HCT116 (cell line): Measurements from ENCODE around the gene PRKCD. TPM values are rescaled to one million over a fixed set of nuclear protein-coding genes. Genes with fewer than 3 reads are reported as not detected.

ENCODE experiments used
- ATAC-seq: fragments of 200-7000 bp; cut with Tn5 transposase; 2 replicates; pipeline ENCODE4 v1.9.1; 2020; ENCODE audit warnings: mild to moderate bottlenecking, moderate library complexity
- BruUV-seq: library from RNA; stranded (reverse); fragments of 400-500 nt; replicated peaks from 2 replicates; lab custom pipeline; 2021; lab: Mats Ljungman, UMichigan
- CTCF ChIA-PET: fragments of 300-600 bp; sonication (Branson Sonifier 250); formaldehyde crosslinking; loops from one replicate; lab custom pipeline; 2021; ENCODE audit warnings: antibody characterized with exemption; lab: Charles Lee
- POLR2A ChIA-PET: fragments of 300-600, 350-600 bp; sonication (Branson Sonifier 250); formaldehyde crosslinking; loops from one replicate; lab custom pipeline; 2021; ENCODE audit warnings: antibody characterized with exemption; lab: Charles Lee
- RAD21 ChIA-PET, 2 experiments: fragments of 300-600 bp; sonication (Branson Sonifier 250); formaldehyde crosslinking; loops; one replicate each; lab custom pipeline; 2023; ENCODE audit warnings: low total read pairs in 2 of 2; ENCODE audit not compliant: uncharacterized antibody in 2 of 2, unreplicated experiment in 2 of 2, low non-redundant PET in 1 of 2; lab: Charles Lee
- DNase-seq: peaks from one replicate; pipeline ENCODE4 v3.0.0-alpha.2; 2010; ENCODE audit warnings: low read depth, low spot score
- H2AFZ ChIP-seq: fragments of 200-600 bp; shearing (Covaris generic), sonication (generic); 2 replicates; pipeline ENCODE4 v1.6.1; 2017; ENCODE audit warnings: low read depth, mixed run types, mixed read lengths, antibody characterized with exemption, low read length; ENCODE audit not compliant: poor library complexity, severe bottlenecking
- H3K27ac ChIP-seq: 2 replicates; pipeline ENCODE4 v1.5.1; 2012; ENCODE audit warnings: low read depth, low read length
- H3K27me3 ChIP-seq: fragments of 200-600 bp; sonication (generic); 2 replicates; pipeline ENCODE4 v1.6.1; 2016; ENCODE audit warnings: mixed run types, low read length, mixed read lengths; ENCODE audit not compliant: insufficient read depth
- H3K36me3 ChIP-seq, 2 experiments: fragments of 200-500 bp in 1 of 2; fragments of 200-600 bp in 1 of 2; sonication (Bioruptor generic) in 1 of 2; sonication (generic) in 1 of 2; 2 replicates each; pipeline versions ENCODE4 v1.5.1 to v1.6.1; 2014 to 2016; ENCODE audit warnings: low read length in 2 of 2, inconsistent platforms in 1 of 2, mixed read lengths in 1 of 2, mixed run types in 1 of 2; ENCODE audit not compliant: insufficient read depth in 2 of 2, control insufficient read depth in 1 of 2
- H3K4me1 ChIP-seq, 2 experiments: fragments of 200-600 bp in 1 of 2; sonication (generic) in 1 of 2; 2 replicates each; pipeline versions ENCODE4 v1.5.1 to v1.6.1; 2012 to 2017; ENCODE audit warnings: low read length in 2 of 2, inconsistent platforms in 1 of 2, mild to moderate bottlenecking in 1 of 2, mixed read lengths in 1 of 2, mixed run types in 1 of 2, moderate library complexity in 1 of 2; ENCODE audit not compliant: insufficient read depth in 2 of 2, control insufficient read depth in 1 of 2
- H3K4me2 ChIP-seq: fragments of 200-600 bp; sonication (generic); 2 replicates; pipeline ENCODE4 v1.6.1; 2017; ENCODE audit warnings: mixed run types, low read length, mixed read lengths
- H3K4me3 ChIP-seq, 2 experiments: fragments of 200-600 bp in 1 of 2; sonication (generic) in 1 of 2; replicated peaks in 1 of 2; 2 replicates each; pipeline ENCODE4 v1.5.1; 2011 to 2016; ENCODE audit warnings: low read length in 2 of 2, control low read depth in 1 of 2, low read depth in 1 of 2, mild to moderate bottlenecking in 1 of 2, mixed read lengths in 1 of 2, mixed run types in 1 of 2
- H3K79me2 ChIP-seq: fragments of 200-600 bp; sonication (generic); 2 replicates; pipeline ENCODE4 v1.6.1; 2017; ENCODE audit warnings: mild to moderate bottlenecking, mixed run types, low read length, moderate library complexity, mixed read lengths; ENCODE audit not compliant: insufficient read depth
- H3K9ac ChIP-seq: fragments of 200-600 bp; sonication (generic); 2 replicates; pipeline ENCODE4 v1.6.1; 2016; ENCODE audit warnings: low read length, mixed read lengths
- H3K9me2 ChIP-seq: fragments of 200-600 bp; sonication (generic), shearing (Covaris generic); 2 replicates; pipeline ENCODE4 v1.6.1; 2017; ENCODE audit warnings: mixed run types, mild to moderate bottlenecking, moderate library complexity; ENCODE audit not compliant: insufficient read depth
- H3K9me3 ChIP-seq, 2 experiments: fragments of 200-500 bp in 1 of 2; fragments of 200-600 bp in 1 of 2; sonication (Bioruptor generic) in 1 of 2; sonication (generic) in 1 of 2; 2 replicates each; pipeline ENCODE4 v1.6.1; 2014 to 2017; ENCODE audit warnings: low read length in 2 of 2, mixed read lengths in 2 of 2, inconsistent platforms in 1 of 2, low read depth in 1 of 2, mild to moderate bottlenecking in 1 of 2, mixed run types in 1 of 2, moderate library complexity in 1 of 2; ENCODE audit not compliant: control insufficient read depth in 1 of 2, insufficient read depth in 1 of 2
- H4K20me1 ChIP-seq: fragments of 200-600 bp; sonication (generic), shearing (Covaris generic); 2 replicates; pipeline ENCODE4 v1.6.1; 2017; ENCODE audit warnings: mixed run types, mild to moderate bottlenecking, moderate library complexity; ENCODE audit not compliant: insufficient read depth
- CBX3 ChIP-seq: IDR thresholded peaks from 2 replicates; pipeline ENCODE4 v1.6.1; 2012; ENCODE audit warnings: low read depth
- CEBPB ChIP-seq: IDR thresholded peaks from 2 replicates; pipeline ENCODE4 v1.6.1; 2012; ENCODE audit warnings: low read depth
- ELF1 ChIP-seq: IDR thresholded peaks from 2 replicates; pipeline ENCODE4 v1.6.1; 2012; ENCODE audit warnings: low read depth, borderline replicate concordance
- EZH2 ChIP-seq: fragments of 200-600 bp; sonication (generic); IDR thresholded peaks from 2 replicates; pipeline ENCODE4 v1.6.1; 2017; ENCODE audit warnings: antibody characterized with exemption, mixed run types
- EZH2phosphoT487 ChIP-seq: fragments of 200-600 bp; IDR thresholded peaks from 2 replicates; pipeline ENCODE4 v1.6.1; 2018; ENCODE audit warnings: antibody characterized with exemption, borderline replicate concordance
- FOSL1 ChIP-seq: IDR thresholded peaks from 2 replicates; pipeline ENCODE4 v1.6.1; 2012; ENCODE audit warnings: low read depth
- JUND ChIP-seq: IDR thresholded peaks from 2 replicates; pipeline ENCODE4 v1.6.1; 2012
- POLR2AphosphoS5 ChIP-seq: IDR thresholded peaks from 2 replicates; pipeline ENCODE4 v1.6.1; 2011; ENCODE audit warnings: mild to moderate bottlenecking, low read depth, low read length, moderate library complexity
- RAD21 ChIP-seq: IDR thresholded peaks from 2 replicates; pipeline ENCODE4 v1.6.1; 2012; ENCODE audit warnings: low read depth, mild to moderate bottlenecking
- SIN3A ChIP-seq: IDR thresholded peaks from 2 replicates; pipeline ENCODE4 v1.6.1; 2012; ENCODE audit warnings: low read depth
- SRF ChIP-seq: IDR thresholded peaks from 2 replicates; pipeline ENCODE4 v1.6.1; 2012; ENCODE audit warnings: low read depth
- TCF7L2 ChIP-seq: IDR thresholded peaks from 2 replicates; pipeline ENCODE4 v1.7.0; 2011; ENCODE audit warnings: borderline replicate concordance, inconsistent platforms; ENCODE audit not compliant: insufficient read depth, insufficient read length; ENCODE audit errors: extremely low read depth
- ZFX ChIP-seq: fragments of 450-650 bp; IDR thresholded peaks from 2 replicates; pipeline ENCODE4 v1.6.1; 2017
- intact Hi-C: fragments of 100-400 bp; cut with micrococcal nuclease; formaldehyde crosslinking; loops from 2 replicates; pipeline ENCODE4 v1.10.0; 2022
- total RNA-seq: library from RNA; stranded (reverse); gene quantifications from one replicate; pipeline ENCODE4 v1.2.1, GENCODE V29; 2021; ENCODE audit not compliant: unreplicated experiment
- TF ChIP-seq, protein P1 (sequence below): IDR thresholded peaks from 2 replicates; pipeline ENCODE4 v1.6.1; 2012
- TF ChIP-seq, protein P2 (sequence below), 3 experiments: fragments of 200-600 bp in 1 of 3; sonication (generic) in 1 of 3; IDR thresholded peaks in 2 of 3; conservative IDR thresholded peaks in 1 of 3; 2 replicates each; pipeline ENCODE4 v1.5.1; 2012 to 2017; ENCODE audit warnings: low read depth in 2 of 3, low read length in 2 of 3, antibody characterized with exemption in 1 of 3, borderline replicate concordance in 1 of 3, control low read depth in 1 of 3, mild to moderate bottlenecking in 1 of 3, mixed read lengths in 1 of 3, mixed run types in 1 of 3, moderate library complexity in 1 of 3; ENCODE audit not compliant: insufficient read depth in 1 of 3
- TF ChIP-seq, protein P3 (sequence below): IDR thresholded peaks from 2 replicates; pipeline ENCODE4 v1.6.1; 2011; ENCODE audit warnings: mild to moderate bottlenecking, low read length, moderate library complexity; ENCODE audit not compliant: insufficient replicate concordance; ENCODE audit errors: extremely low read depth
- TF ChIP-seq, protein P4 (sequence below): IDR thresholded peaks from 2 replicates; pipeline ENCODE4 v1.6.1; 2012; ENCODE audit warnings: low read depth

The PRKCD gene
- total RNA-seq, 1 experiment from 2014 or later: 34.4 TPM

DNA sequence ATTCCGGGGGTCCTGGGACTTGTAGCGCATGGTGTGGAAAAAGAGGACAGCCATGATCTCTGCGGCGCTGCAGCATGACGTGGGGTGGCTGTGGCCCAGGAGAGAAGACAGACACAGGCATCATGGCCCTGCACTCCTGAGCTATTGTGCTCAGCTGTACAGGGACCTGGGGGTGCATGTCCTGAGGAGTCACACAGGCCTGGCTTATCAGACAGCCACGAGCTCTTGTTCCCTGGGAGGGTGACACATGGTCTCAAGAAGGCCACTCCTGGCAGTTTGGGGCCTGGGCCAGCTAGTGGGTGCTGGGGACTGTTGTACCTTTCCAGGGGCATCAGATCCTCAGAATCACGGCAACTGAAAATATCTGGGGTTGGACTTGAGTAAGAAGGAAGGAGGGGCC, 81.1 kb downstream of the PRKCD start:
- Histone ChIP-seq H3K27ac (peak overlapping the region; percentile 82; the same call in 1 of the 2 replicates), H3K9me3 (no peaks in the 10 kb centered on the region)
- no TSS peak for BruUV-seq

More for the DNA sequence above, 81.1 kb downstream of the PRKCD start:
- Histone ChIP-seq H3K9ac (no peak overlapping the region), H3K36me3 (peaks cover 11 to 43% of the 10 kb centered on the region in 2 experiments), H4K20me1 (peaks cover 10% of the 10 kb centered on the region; the same call in 1 of the 2 replicates), H3K79me2 (peaks cover 98% of the 10 kb centered on the region), H2AFZ (no peak overlapping the region), H3K9me2 (no peaks in the 10 kb centered on the region), H3K27me3 (no peaks in the 10 kb centered on the region), H3K4me2 (no peak overlapping the region), H3K4me3 (no peak overlapping the region), H3K4me1 (peaks cover 47 to 84% of the 10 kb centered on the region in 2 experiments)
- ChIA-PET CTCF (no interaction called here), RAD21 (no interaction called here), POLR2A (no interaction called here)
- intact Hi-C loops: no loop called here
- ATAC-seq: no peak
- TF ChIP-seq, protein P1, sequence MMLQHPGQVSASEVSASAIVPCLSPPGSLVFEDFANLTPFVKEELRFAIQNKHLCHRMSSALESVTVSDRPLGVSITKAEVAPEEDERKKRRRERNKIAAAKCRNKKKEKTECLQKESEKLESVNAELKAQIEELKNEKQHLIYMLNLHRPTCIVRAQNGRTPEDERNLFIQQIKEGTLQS: no peak
- TF ChIP-seq JUND (no peak), ZFX (no peak), ELF1 (no peak), CEBPB (no peak), RAD21 (no peak), CBX3 (no peak), POLR2AphosphoS5 (no peak), SIN3A (no peak), FOSL1 (no peak), EZH2phosphoT487 (no peak), EZH2 (no peak), TCF7L2 (no peak), SRF (no peak)
- TF ChIP-seq, protein P2, sequence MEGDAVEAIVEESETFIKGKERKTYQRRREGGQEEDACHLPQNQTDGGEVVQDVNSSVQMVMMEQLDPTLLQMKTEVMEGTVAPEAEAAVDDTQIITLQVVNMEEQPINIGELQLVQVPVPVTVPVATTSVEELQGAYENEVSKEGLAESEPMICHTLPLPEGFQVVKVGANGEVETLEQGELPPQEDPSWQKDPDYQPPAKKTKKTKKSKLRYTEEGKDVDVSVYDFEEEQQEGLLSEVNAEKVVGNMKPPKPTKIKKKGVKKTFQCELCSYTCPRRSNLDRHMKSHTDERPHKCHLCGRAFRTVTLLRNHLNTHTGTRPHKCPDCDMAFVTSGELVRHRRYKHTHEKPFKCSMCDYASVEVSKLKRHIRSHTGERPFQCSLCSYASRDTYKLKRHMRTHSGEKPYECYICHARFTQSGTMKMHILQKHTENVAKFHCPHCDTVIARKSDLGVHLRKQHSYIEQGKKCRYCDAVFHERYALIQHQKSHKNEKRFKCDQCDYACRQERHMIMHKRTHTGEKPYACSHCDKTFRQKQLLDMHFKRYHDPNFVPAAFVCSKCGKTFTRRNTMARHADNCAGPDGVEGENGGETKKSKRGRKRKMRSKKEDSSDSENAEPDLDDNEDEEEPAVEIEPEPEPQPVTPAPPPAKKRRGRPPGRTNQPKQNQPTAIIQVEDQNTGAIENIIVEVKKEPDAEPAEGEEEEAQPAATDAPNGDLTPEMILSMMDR (IDR thresholded peaks at IDR 0.05 in 2 of 3, conservative IDR thresholded peaks at IDR 0.05 in 1 of 3; ENCODE audit: borderline replicate concordance in 1 of 3, insufficient read depth in 1 of 3, low read depth in 2 of 3, low read length in 2 of 3): no peak
- TF ChIP-seq, protein P3, sequence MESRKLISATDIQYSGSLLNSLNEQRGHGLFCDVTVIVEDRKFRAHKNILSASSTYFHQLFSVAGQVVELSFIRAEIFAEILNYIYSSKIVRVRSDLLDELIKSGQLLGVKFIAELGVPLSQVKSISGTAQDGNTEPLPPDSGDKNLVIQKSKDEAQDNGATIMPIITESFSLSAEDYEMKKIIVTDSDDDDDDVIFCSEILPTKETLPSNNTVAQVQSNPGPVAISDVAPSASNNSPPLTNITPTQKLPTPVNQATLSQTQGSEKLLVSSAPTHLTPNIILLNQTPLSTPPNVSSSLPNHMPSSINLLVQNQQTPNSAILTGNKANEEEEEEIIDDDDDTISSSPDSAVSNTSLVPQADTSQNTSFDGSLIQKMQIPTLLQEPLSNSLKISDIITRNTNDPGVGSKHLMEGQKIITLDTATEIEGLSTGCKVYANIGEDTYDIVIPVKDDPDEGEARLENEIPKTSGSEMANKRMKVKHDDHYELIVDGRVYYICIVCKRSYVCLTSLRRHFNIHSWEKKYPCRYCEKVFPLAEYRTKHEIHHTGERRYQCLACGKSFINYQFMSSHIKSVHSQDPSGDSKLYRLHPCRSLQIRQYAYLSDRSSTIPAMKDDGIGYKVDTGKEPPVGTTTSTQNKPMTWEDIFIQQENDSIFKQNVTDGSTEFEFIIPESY: no peak
- TF ChIP-seq, protein P4, sequence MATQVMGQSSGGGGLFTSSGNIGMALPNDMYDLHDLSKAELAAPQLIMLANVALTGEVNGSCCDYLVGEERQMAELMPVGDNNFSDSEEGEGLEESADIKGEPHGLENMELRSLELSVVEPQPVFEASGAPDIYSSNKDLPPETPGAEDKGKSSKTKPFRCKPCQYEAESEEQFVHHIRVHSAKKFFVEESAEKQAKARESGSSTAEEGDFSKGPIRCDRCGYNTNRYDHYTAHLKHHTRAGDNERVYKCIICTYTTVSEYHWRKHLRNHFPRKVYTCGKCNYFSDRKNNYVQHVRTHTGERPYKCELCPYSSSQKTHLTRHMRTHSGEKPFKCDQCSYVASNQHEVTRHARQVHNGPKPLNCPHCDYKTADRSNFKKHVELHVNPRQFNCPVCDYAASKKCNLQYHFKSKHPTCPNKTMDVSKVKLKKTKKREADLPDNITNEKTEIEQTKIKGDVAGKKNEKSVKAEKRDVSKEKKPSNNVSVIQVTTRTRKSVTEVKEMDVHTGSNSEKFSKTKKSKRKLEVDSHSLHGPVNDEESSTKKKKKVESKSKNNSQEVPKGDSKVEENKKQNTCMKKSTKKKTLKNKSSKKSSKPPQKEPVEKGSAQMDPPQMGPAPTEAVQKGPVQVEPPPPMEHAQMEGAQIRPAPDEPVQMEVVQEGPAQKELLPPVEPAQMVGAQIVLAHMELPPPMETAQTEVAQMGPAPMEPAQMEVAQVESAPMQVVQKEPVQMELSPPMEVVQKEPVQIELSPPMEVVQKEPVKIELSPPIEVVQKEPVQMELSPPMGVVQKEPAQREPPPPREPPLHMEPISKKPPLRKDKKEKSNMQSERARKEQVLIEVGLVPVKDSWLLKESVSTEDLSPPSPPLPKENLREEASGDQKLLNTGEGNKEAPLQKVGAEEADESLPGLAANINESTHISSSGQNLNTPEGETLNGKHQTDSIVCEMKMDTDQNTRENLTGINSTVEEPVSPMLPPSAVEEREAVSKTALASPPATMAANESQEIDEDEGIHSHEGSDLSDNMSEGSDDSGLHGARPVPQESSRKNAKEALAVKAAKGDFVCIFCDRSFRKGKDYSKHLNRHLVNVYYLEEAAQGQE: no peak
- DNase-seq: no peak
